Activated T-helper 2 cell treated with anti-CD3 and anti-CD28 coated beads, Interferon-gamma antibody, Interleukin-2, Interleukin-4, amounts not matched to agents 10 μg/mL and 5 μg/mL and 100 μg/mL, durations not matched to agents 14 hours and 24 hours and 36 hours (primary cell): ENCODE data around the gene GC. TPM values are rescaled to one million over a fixed set of nuclear protein-coding genes. Genes with fewer than 3 reads are reported as not detected.
"Not testable (repeated sequence)": the region's sequence is repeated elsewhere in the genome, so short reads cannot be mapped to it uniquely, and the experiment has no call there.

Source experiments
- DNase-seq: peaks from one replicate; pipeline ENCODE4 v3.0.0; 2021; ENCODE audit warnings: low spot score
- H3K27ac Mint-ChIP-seq: one replicate; pipeline ENCODE4 v1.8.0; 2021; ENCODE audit warnings: mixed read lengths
- H3K27me3 Mint-ChIP-seq: one replicate; pipeline ENCODE4 v1.8.0; 2021; ENCODE audit warnings: low read depth, mixed read lengths
- H3K36me3 Mint-ChIP-seq: one replicate; pipeline ENCODE4 v1.8.0; 2021; ENCODE audit warnings: low read depth, mixed read lengths
- H3K4me1 Mint-ChIP-seq: one replicate; pipeline ENCODE4 v1.8.0; 2021; ENCODE audit warnings: low read depth, mixed read lengths
- H3K4me3 Mint-ChIP-seq: one replicate; pipeline ENCODE4 v1.8.0; 2021; ENCODE audit warnings: low read depth, mild to moderate bottlenecking, moderate library complexity, mixed read lengths
- H3K9me3 Mint-ChIP-seq: one replicate; pipeline ENCODE4 v1.8.0; 2021; ENCODE audit warnings: mixed read lengths
- intact Hi-C: fragments of 100-400 bp; cut with micrococcal nuclease; formaldehyde crosslinking; loops from one replicate; pipeline ENCODE4 v1.15.1; 2023
- total RNA-seq: library from RNA; stranded (reverse); gene quantifications from 2 replicates; pipeline ENCODE4 v1.2.3, GENCODE V29; 2022

GC gene
- not detected in 2 replicates for total RNA-seq

GRCh38 chr4:71783972-71784371 lies at the start of gene GC:
Gene GC, minus strand, starts transcription at chr4:71784079. Its CDS starts 61 bp downstream, at chr4:71784018.
- H3K4me1 Mint-ChIP-seq: no peaks in the 10 kb centered on the region
- H3K27ac Mint-ChIP-seq: no peak within 1 kb of the TSS
- intact Hi-C loops: no loop called here
- no peaks in the 10 kb centered on the region for H3K9me3 Mint-ChIP-seq
- H3K27me3 Mint-ChIP-seq: no peaks in the 10 kb centered on the region
- H3K4me3 Mint-ChIP-seq: no peak within 1 kb of the TSS
- H3K36me3 Mint-ChIP-seq: no peaks in the 10 kb centered on the region
- DNase-seq: no peak

- DNase-seq: no peak
- Mint-ChIP-seq H3K36me3 (no peaks in the 10 kb centered on the region), H3K27me3 (no peaks in the 10 kb centered on the region), H3K9me3 (no peaks in the 10 kb centered on the region), H3K4me3 (no peak overlapping the region), H3K4me1 (no peaks in the 10 kb centered on the region), H3K27ac (no peak overlapping the region)
- intact Hi-C loops: no loop called here
Observed at GRCh38 chr4:71833232-71833900, 49.5 kb upstream of the GC start.

GRCh38 chr4:71832049-71832448 lies 48.2 kb upstream of the GC start:
- Mint-ChIP-seq H3K27ac (no peak overlapping the region), H3K27me3 (no peaks in the 10 kb centered on the region)
- intact Hi-C loops: no loop called here

GRCh38 chr4:71830497-71831190 lies 46.8 kb upstream of the GC start:
- Mint-ChIP-seq H3K9me3 (no peaks in the 10 kb centered on the region), H3K27ac (no peak overlapping the region), H3K4me3 (no peak overlapping the region), H3K36me3 (no peaks in the 10 kb centered on the region), H3K27me3 (no peaks in the 10 kb centered on the region), H3K4me1 (no peaks in the 10 kb centered on the region)
- DNase-seq: no peak
- intact Hi-C loops: no loop called here

More at GRCh38 chr4:71832049-71832448, 48.2 kb upstream of the GC start:
- no peaks in the 10 kb centered on the region for H3K4me1 Mint-ChIP-seq
- H3K4me3 Mint-ChIP-seq: no peak overlapping the region
- no peaks in the 10 kb centered on the region for H3K9me3 Mint-ChIP-seq
- DNase-seq: no peak
- H3K36me3 Mint-ChIP-seq: no peaks in the 10 kb centered on the region

GRCh38 chr4:71828470-71828869 lies 44.6 kb upstream of the GC start:
- Mint-ChIP-seq H3K36me3 (no peaks in the 10 kb centered on the region), H3K27ac (no peak overlapping the region), H3K4me1 (no peaks in the 10 kb centered on the region), H3K4me3 (no peak overlapping the region), H3K27me3 (no peaks in the 10 kb centered on the region), H3K9me3 (no peaks in the 10 kb centered on the region)
- intact Hi-C loops: no loop called here
- DNase-seq: no peak

GRCh38 chr4:71827826-71828225 lies 43.9 kb upstream of the GC start:
- intact Hi-C loops: no loop called here
- Mint-ChIP-seq H3K27ac (no peak overlapping the region), H3K27me3 (no peaks in the 10 kb centered on the region), H3K4me1 (no peaks in the 10 kb centered on the region), H3K36me3 (no peaks in the 10 kb centered on the region), H3K9me3 (no peaks in the 10 kb centered on the region), H3K4me3 (no peak overlapping the region)
- no peak for DNase-seq

GRCh38 chr4:71816676-71817303 lies 32.9 kb upstream of the GC start:
- no peak overlapping the region for H3K4me3 Mint-ChIP-seq
- H3K9me3 Mint-ChIP-seq: no peaks in the 10 kb centered on the region
- intact Hi-C loops: no loop called here
- H3K27me3 Mint-ChIP-seq: no peaks in the 10 kb centered on the region
- H3K4me1 Mint-ChIP-seq: no peaks in the 10 kb centered on the region
- no peak overlapping the region for H3K27ac Mint-ChIP-seq
- H3K36me3 Mint-ChIP-seq: no peaks in the 10 kb centered on the region
- DNase-seq: no peak

GRCh38 chr4:71814433-71814832 lies 30.6 kb upstream of the GC start:
- Mint-ChIP-seq H3K27me3 (no peaks in the 10 kb centered on the region), H3K9me3 (no peaks in the 10 kb centered on the region)
- intact Hi-C loops: no loop called here

GRCh38 chr4:71809805-71810204 lies 25.9 kb upstream of the GC start:
- H3K9me3 Mint-ChIP-seq, H3K27ac Mint-ChIP-seq, H3K27me3 Mint-ChIP-seq, DNase-seq, intact Hi-C loops, H3K4me1 Mint-ChIP-seq, H3K4me3 Mint-ChIP-seq, H3K36me3 Mint-ChIP-seq: not testable (repeated sequence)

More at GRCh38 chr4:71814433-71814832, 30.6 kb upstream of the GC start:
- no peak for DNase-seq
- Mint-ChIP-seq H3K4me1 (no peaks in the 10 kb centered on the region), H3K27ac (no peak overlapping the region), H3K4me3 (no peak overlapping the region), H3K36me3 (no peaks in the 10 kb centered on the region)

GRCh38 chr4:71807469-71807868 lies 23.6 kb upstream of the GC start:
- no peak overlapping the region for H3K4me3 Mint-ChIP-seq
- no peak overlapping the region for H3K27ac Mint-ChIP-seq
- intact Hi-C loops: no loop called here
- H3K36me3 Mint-ChIP-seq: no peaks in the 10 kb centered on the region
- H3K4me1 Mint-ChIP-seq: no peaks in the 10 kb centered on the region
- no peaks in the 10 kb centered on the region for H3K27me3 Mint-ChIP-seq
- no peak for DNase-seq
- H3K9me3 Mint-ChIP-seq: no peaks in the 10 kb centered on the region

- H3K9me3 Mint-ChIP-seq, H3K27ac Mint-ChIP-seq, H3K4me1 Mint-ChIP-seq, H3K36me3 Mint-ChIP-seq, H3K27me3 Mint-ChIP-seq, intact Hi-C loops, DNase-seq, H3K4me3 Mint-ChIP-seq: not testable (repeated sequence)
Observed at GRCh38 chr4:71805230-71805629, 21.4 kb upstream of the GC start.

- H3K27ac Mint-ChIP-seq, H3K4me3 Mint-ChIP-seq, H3K36me3 Mint-ChIP-seq, intact Hi-C loops, H3K27me3 Mint-ChIP-seq, H3K4me1 Mint-ChIP-seq, H3K9me3 Mint-ChIP-seq, DNase-seq: not testable (repeated sequence)
Observed at GRCh38 chr4:71804017-71804697, 20.3 kb upstream of the GC start.

- Mint-ChIP-seq H3K27me3 (no peaks in the 10 kb centered on the region), H3K9me3 (no peaks in the 10 kb centered on the region), H3K27ac (no peak overlapping the region), H3K36me3 (no peaks in the 10 kb centered on the region), H3K4me1 (no peaks in the 10 kb centered on the region), H3K4me3 (no peak overlapping the region)
- intact Hi-C loops: no loop called here
- no peak for DNase-seq
Observed at GRCh38 chr4:71785959-71786358, 2.1 kb upstream of the GC start.
